Stimulated activated effector memory CD8-positive, alpha-beta T cell treated with anti-CD3 and anti-CD28 coated beads, Interleukin-12 subunit alpha, Interleukin-12 subunit beta, amount 100 ng/mL, for 72 hours (primary cell): ENCODE data around the gene DHX58.

Experiments used
- ATAC-seq: fragments of 150-1000 bp; cut with Tn5 transposase; 2 replicates; pipeline ENCODE4 v1.10.0; 2021
- DNase-seq, 2 donors: peaks; one replicate each; pipeline ENCODE4 v3.0.0; 2021 to 2022; ENCODE audit warnings: low spot score in 2 of 2
- H3K27ac Mint-ChIP-seq: one replicate; pipeline ENCODE4 v1.8.0; 2022; ENCODE audit warnings: mild to moderate bottlenecking, mixed read lengths
- H3K36me3 Mint-ChIP-seq: one replicate; pipeline ENCODE4 v1.8.0; 2022; ENCODE audit warnings: mild to moderate bottlenecking, mixed read lengths
- H3K4me1 Mint-ChIP-seq: one replicate; pipeline ENCODE4 v1.8.0; 2022; ENCODE audit warnings: mixed read lengths
- H3K4me3 Mint-ChIP-seq: one replicate; pipeline ENCODE4 v1.8.0; 2022; ENCODE audit warnings: mild to moderate bottlenecking, mixed read lengths
- H3K9me3 Mint-ChIP-seq: one replicate; pipeline ENCODE4 v1.8.0; 2022; ENCODE audit warnings: mixed read lengths

DHX58 gene

DNA sequence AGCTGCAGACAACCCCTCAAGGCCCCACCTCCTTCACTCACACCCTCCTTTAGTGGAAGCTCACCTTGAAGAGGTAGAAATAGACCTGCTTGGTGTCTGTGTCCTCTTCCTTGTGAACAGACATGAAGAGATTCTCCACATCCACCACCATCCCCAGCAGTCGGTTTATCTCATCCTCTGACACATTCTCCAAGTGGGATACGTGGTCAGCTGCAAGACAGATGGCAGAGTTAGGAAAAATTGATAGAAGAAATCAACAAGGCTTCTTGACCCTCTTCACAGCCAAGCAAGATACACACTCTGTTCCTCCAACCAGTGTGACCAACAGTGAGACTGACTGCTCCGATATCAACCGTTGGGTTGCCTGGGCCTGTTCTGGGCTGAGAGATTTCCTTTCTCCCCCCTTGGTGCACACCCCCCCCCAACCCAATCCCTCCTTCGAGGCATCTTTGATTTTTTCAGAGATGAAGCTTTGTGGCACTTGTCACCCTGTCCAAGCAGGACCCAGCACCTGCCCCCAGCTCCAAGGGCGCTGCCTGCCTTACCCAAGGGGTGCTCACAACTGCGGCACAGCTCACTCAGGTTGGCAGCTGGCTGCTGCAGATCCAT, 7.8 kb upstream of the DHX58 start:
- Mint-ChIP-seq H3K4me1 (peaks cover 48% of the 10 kb centered on the region), H3K27ac (peak overlapping the region; percentile 75), H3K36me3 (peaks cover 57% of the 10 kb centered on the region), H3K4me3 (peak overlapping the region; percentile 68), H3K9me3 (no peaks in the 10 kb centered on the region)
- ATAC-seq (no peak), DNase-seq (no peak)

GRCh38 chr17:42119301-42119700, 6.8 kb upstream of the DHX58 start:
- Mint-ChIP-seq H3K27ac (peak overlapping the region; percentile 75), H3K9me3 (no peaks in the 10 kb centered on the region), H3K4me3 (peak overlapping the region; percentile 68), H3K36me3 (peaks cover 55% of the 10 kb centered on the region), H3K4me1 (peaks cover 48% of the 10 kb centered on the region)
- DNase-seq (no peak), ATAC-seq (no peak)

GRCh38 chr17:42118545-42118944, 6.0 kb upstream of the DHX58 start:
- Mint-ChIP-seq H3K36me3 (peaks cover 50% of the 10 kb centered on the region), H3K9me3 (no peaks in the 10 kb centered on the region), H3K27ac (peak overlapping the region; percentile 72), H3K4me3 (no peak overlapping the region), H3K4me1 (peaks cover 48% of the 10 kb centered on the region)
- no peak for DNase-seq
- ATAC-seq = peak; percentile 3

- H3K36me3 Mint-ChIP-seq = peaks cover 46% of the 10 kb centered on the region
- no peaks in the 10 kb centered on the region for H3K9me3 Mint-ChIP-seq
- peak overlapping the region; percentile 72 for H3K27ac Mint-ChIP-seq
- DNase-seq (no peak), ATAC-seq (no peak)
- H3K4me3 Mint-ChIP-seq = no peak overlapping the region
- H3K4me1 Mint-ChIP-seq = peaks cover 48% of the 10 kb centered on the region
Observed at GRCh38 chr17:42118126-42118510, 5.6 kb upstream of the DHX58 start.

DNA sequence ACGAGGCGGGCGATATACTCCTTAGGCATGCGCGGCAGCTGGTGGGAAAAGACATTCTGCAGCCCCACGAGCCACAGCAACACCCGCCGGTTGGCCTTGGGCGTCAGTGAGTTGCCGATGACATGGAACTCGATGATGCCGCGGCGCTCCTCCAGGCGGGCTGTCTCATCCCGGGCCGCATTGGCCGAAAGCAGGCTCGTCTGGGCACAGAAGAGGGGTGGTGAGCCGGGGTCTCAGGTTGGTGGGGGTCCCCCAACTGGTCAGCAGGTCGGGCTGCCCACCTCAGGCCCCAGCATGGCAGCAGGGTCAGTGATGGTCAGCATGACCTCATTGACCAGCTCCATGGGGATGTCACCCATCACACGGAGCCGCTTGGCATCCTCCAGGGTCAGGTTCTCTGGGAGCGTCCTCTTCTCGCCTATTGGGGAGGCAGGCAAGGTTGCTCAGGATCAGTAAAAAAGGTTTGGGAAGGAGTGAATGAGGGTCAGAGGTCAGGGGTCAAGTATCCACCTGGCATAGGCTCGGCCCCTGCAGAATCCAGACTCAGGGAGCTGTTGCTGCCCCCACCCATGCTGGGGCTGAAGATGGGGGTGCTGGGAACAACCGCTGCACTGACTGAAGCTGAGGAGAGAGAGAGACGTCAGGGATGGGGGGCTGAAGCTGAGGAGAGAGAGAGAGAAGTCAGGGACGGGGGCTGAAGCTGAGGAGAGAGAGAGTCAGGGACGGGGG, 5.0 kb upstream of the DHX58 start:
- Mint-ChIP-seq H3K9me3 (no peaks in the 10 kb centered on the region), H3K4me3 (no peak overlapping the region), H3K27ac (peak overlapping the region; percentile 72), H3K36me3 (peaks cover 44% of the 10 kb centered on the region), H3K4me1 (peaks cover 53% of the 10 kb centered on the region)
- DNase-seq (no peak), ATAC-seq (no peak)

DNA sequence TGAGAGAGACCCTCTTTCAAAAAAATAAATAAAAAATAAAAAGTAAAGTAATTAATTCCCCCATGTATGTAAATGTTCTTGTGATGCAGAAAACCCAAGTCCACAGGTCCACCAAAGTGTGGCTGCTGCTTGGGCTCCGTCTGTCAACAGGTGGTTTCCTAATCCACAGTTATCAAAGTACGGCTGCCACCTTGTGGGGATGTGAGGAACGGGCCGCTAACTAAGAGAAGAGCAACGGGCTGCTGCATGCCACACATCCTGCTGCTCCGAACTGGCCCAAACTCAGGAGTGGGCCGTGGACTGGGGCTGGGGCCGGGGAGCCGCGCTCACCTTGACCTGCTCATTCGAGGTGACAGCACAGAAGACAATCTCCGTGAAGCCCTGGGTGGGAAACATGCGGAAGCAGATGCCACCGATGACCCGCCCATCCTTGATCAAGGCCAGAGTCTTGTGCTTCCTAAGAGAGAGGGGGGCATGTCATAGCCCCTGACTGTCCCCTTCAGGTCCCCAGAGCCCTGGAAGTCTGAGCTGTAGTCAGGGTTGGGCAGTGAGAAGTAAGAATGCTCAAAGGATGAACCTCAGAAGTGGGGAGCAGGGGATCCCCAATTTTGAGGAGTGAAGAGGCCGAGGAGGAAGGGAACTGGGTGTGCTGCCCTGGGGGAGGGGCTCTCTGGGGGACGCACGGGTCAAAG, 4.3 kb upstream of the DHX58 start:
- Mint-ChIP-seq H3K36me3 (peaks cover 44% of the 10 kb centered on the region), H3K4me3 (no peak overlapping the region), H3K9me3 (no peaks in the 10 kb centered on the region), H3K4me1 (peaks cover 58% of the 10 kb centered on the region), H3K27ac (no peak overlapping the region)
- ATAC-seq (peak; percentile 48), DNase-seq (peak; percentile 62 to 87)

GRCh38 chr17:42114118-42114517, 1.6 kb upstream of the DHX58 start:
- ATAC-seq (no peak), DNase-seq (no peak)
- peaks cover 43% of the 10 kb centered on the region for H3K36me3 Mint-ChIP-seq
- no peak overlapping the region for H3K4me3 Mint-ChIP-seq
- peaks cover 60% of the 10 kb centered on the region for H3K4me1 Mint-ChIP-seq
- no peaks in the 10 kb centered on the region for H3K9me3 Mint-ChIP-seq
- H3K27ac Mint-ChIP-seq = peak overlapping the region; percentile 96

DNA sequence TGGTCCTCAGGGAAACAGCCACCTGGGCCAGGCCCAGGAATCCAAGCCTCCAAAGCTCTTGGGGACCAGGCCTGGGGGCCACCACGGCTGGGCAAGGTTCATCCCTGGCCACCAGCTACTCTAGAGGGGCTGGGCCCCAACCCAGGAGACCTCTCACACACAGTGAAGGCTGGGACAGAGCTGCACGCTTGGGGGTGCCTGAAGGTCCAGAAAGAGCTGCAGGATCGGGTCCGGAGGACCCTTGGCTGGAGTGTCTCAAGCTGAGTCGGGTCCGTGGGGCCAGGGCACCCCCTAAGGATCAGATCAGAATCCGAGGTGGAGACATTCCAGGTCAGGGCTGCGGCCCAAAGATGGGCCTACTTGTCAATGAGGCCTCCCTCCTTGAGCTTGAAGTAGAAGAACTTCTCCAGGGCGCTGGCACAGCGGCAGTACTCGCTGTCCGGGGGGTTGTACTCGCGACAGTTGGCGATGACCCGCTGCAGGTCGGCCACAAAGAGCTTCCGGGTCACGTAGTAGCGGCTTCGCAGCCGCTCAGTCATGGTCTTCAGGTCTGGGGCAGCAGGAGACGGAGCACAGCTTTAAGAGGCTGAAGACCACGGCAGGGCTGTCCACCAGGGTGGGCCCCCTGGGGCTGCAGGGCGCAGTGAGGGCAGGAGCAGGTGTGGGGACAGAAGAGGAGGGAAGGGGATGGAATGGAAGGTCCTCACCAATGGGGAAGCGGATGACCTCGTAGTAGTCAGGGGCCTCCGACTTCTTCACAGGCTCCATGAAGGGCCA, 967 bp upstream of the DHX58 start:
- ATAC-seq = no peak
- Mint-ChIP-seq H3K9me3 (no peaks in the 10 kb centered on the region), H3K27ac (peak overlapping the region; percentile 96), H3K4me3 (no peak overlapping the region), H3K36me3 (peaks cover 38% of the 10 kb centered on the region), H3K4me1 (peaks cover 56% of the 10 kb centered on the region)
- DNase-seq = no peak

DNA sequence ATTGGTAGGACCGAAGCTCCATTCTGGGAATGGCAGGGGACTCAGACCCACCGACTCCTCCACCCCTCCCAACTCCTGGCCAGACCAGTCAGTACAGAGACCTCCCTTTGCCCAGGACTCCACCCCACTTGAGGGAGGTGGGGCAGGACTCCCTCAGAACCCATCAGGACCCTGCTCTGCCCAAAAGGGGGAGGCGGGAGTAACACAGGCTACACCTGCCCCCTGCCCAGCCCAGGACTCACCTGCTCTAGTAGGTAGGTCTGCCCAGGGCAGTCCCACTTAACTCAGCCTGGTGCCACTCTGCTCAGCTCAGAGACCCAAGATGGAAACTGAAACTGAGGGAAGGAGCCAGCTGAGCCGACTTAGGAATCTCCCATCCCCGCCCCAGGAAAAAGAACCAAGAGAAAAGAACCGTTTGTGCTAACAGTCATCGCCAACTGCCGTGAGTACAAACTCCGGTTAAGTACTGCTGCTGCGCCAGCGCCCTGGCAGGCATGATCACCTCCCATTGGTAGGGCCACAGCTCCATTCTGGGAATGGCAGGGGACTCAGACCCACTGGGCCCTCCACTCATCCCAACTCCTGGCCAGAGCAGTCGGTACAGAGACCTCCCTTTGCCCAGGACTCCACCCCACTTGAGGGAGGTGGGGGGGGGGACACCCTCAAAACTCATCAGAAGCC, 503 bp downstream of the DHX58 start:
- Mint-ChIP-seq H3K4me3 (peak overlapping the region; percentile 82), H3K36me3 (peaks cover 27% of the 10 kb centered on the region), H3K9me3 (no peaks in the 10 kb centered on the region), H3K27ac (peak overlapping the region; percentile 96), H3K4me1 (peaks cover 53% of the 10 kb centered on the region)
- ATAC-seq = peak; percentile 7
- peak in 1 of 2 donors; percentile 70 for DNase-seq

GRCh38 chr17:42111265-42111636, 1.3 kb downstream of the DHX58 start:
- Mint-ChIP-seq H3K27ac (peak overlapping the region; percentile 96), H3K4me3 (peak overlapping the region; percentile 82), H3K4me1 (peaks cover 48% of the 10 kb centered on the region), H3K36me3 (peaks cover 23% of the 10 kb centered on the region), H3K9me3 (no peaks in the 10 kb centered on the region)
- DNase-seq (no peak), ATAC-seq (no peak)

GRCh38 chr17:42110301-42111264, 1.9 kb downstream of the DHX58 start:
- ATAC-seq = no peak
- Mint-ChIP-seq H3K27ac (peak overlapping the region; percentile 96), H3K9me3 (no peaks in the 10 kb centered on the region), H3K4me3 (peak overlapping the region; percentile 82), H3K36me3 (peaks cover 22% of the 10 kb centered on the region), H3K4me1 (peaks cover 42% of the 10 kb centered on the region)
- no peak for DNase-seq

DNA sequence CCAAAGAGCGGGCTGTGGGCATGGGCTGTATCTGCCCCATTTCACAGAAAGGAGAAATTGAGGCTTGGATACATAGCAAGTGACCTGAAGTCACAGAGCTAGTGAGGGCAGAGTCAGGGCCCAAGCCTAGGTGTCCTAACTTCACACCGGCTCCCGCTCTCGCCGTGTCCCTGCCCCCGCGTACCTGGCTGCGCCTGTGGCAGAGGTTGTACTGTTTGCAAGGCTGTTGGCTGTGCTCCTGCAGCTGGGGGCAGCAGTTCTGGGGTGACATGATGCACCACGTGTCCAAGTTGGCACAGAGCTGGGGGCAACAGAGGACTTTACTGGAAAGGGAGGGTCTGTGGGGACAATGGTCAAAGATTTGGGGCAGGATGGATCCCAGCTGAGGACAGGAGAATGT, 3.4 kb downstream of the DHX58 start:
- Mint-ChIP-seq H3K4me1 (peaks cover 40% of the 10 kb centered on the region), H3K27ac (no peak overlapping the region), H3K36me3 (peaks cover 10% of the 10 kb centered on the region), H3K4me3 (no peak overlapping the region), H3K9me3 (no peaks in the 10 kb centered on the region)
- ATAC-seq = no peak
- no peak for DNase-seq

DNA sequence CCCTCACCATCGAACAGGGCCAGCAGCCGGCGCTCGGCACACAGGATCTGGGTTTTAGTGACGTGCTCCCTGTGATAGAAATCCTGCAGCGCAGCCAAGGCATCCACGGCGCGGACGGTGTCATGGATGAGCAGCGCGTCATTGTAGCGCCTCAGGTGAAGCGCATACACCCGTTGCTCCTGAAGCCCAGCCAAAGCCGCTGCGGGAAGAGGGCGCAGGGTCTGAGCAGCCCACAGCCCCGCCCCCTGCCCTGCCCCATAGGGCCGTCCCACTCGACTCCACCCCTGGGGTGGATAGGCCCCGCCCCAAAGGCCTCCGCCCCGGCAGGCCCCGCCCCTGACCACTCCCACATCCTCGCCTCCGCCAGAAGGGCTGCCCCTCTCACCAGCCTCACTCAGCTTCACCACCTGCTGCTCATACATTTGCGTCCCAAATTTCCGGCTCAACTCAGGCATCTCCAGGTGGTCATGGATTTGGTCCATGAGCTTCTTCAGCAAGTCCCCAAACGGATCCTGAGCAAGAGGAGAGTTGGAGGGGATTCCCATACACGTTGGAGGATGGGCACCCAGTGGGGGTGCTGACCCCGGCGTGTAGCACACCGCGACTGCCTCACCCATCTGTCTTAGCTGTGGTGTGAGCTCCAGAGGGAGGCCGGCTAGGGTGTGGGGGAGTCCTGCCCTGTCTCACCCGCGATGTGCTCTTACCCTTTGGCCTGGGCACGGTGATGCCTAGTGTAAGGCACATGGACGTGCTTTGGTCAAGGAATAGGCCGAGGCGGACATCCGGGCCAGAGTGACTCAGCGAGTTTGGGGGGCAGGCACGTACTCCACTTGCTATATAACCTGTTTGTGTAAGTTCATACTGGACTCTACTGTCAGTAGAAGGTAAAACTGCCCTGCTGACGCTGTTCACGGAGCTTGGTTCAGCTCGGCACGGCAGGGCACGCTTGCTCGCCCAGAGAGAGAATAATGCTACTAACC, 4.6 kb downstream of the DHX58 start:
- peak; percentile 85 for ATAC-seq
- H3K4me1 Mint-ChIP-seq = peaks cover 39% of the 10 kb centered on the region
- H3K9me3 Mint-ChIP-seq = no peaks in the 10 kb centered on the region
- peak; percentile 83 to 93 for DNase-seq
- peak overlapping the region; percentile 33 for H3K4me3 Mint-ChIP-seq
- H3K36me3 Mint-ChIP-seq = peaks cover 10% of the 10 kb centered on the region
- H3K27ac Mint-ChIP-seq = peak overlapping the region; percentile 52
